ENCODE results near the gene GRAMD1B. TPM values are rescaled to one million over a fixed set of nuclear protein-coding genes. Genes with fewer than 3 reads are reported as not detected.

Gene GRAMD1B
- total RNA-seq, 3 donors from 2014 or later, result 2.0 to 10.2 (median 8.2) TPM

GRCh38 chr11:123559523-123559955 is 129.5 kb downstream of the GRAMD1B start:
- peak overlapping the region; percentile 25 to 56 (median 42) for H3K4me3 ChIP-seq
- peaks cover 6 to 7% of the 10 kb centered on the region in 2 donors for H3K4me1 ChIP-seq
- no peaks in the 10 kb centered on the region for H3K9me3 ChIP-seq
- H3K27me3 ChIP-seq, result no peaks in the 10 kb centered on the region
- no peak for DNase-seq (ENCODE audit: low spot score in 2 of 2)
- intact Hi-C loops (cut with DNase I; ENCODE audit: low total_unique reads), result no loop called here
- no peak overlapping the region for H3K27ac ChIP-seq
- TF ChIP-seq, protein P1, sequence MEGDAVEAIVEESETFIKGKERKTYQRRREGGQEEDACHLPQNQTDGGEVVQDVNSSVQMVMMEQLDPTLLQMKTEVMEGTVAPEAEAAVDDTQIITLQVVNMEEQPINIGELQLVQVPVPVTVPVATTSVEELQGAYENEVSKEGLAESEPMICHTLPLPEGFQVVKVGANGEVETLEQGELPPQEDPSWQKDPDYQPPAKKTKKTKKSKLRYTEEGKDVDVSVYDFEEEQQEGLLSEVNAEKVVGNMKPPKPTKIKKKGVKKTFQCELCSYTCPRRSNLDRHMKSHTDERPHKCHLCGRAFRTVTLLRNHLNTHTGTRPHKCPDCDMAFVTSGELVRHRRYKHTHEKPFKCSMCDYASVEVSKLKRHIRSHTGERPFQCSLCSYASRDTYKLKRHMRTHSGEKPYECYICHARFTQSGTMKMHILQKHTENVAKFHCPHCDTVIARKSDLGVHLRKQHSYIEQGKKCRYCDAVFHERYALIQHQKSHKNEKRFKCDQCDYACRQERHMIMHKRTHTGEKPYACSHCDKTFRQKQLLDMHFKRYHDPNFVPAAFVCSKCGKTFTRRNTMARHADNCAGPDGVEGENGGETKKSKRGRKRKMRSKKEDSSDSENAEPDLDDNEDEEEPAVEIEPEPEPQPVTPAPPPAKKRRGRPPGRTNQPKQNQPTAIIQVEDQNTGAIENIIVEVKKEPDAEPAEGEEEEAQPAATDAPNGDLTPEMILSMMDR (IDR thresholded peaks at IDR 0.05), result no peak
- TF ChIP-seq POLR2A (IDR thresholded peaks at IDR 0.05) (no peak), POLR2AphosphoS5 (IDR thresholded peaks at IDR 0.05) (no peak)
- no peaks in the 10 kb centered on the region for H3K36me3 ChIP-seq

GRCh38 chr11:123560006-123560405 is 129.9 kb downstream of the GRAMD1B start:
- intact Hi-C loops (cut with DNase I; ENCODE audit: low total_unique reads), result no loop called here
- Histone ChIP-seq H3K27ac (peak overlapping the region; percentile 82), H3K4me3 (peak overlapping the region; percentile 25 to 56 (median 42)), H3K27me3 (no peaks in the 10 kb centered on the region), H3K9me3 (no peaks in the 10 kb centered on the region), H3K36me3 (no peaks in the 10 kb centered on the region), H3K4me1 (peaks cover 6 to 7% of the 10 kb centered on the region in 2 donors)
- TF ChIP-seq POLR2AphosphoS5 (IDR thresholded peaks at IDR 0.05) (no peak), POLR2A (IDR thresholded peaks at IDR 0.05) (no peak)
- TF ChIP-seq, protein P1 (IDR thresholded peaks at IDR 0.05), result no peak
- no peak for DNase-seq (ENCODE audit: low spot score in 2 of 2)

DNA sequence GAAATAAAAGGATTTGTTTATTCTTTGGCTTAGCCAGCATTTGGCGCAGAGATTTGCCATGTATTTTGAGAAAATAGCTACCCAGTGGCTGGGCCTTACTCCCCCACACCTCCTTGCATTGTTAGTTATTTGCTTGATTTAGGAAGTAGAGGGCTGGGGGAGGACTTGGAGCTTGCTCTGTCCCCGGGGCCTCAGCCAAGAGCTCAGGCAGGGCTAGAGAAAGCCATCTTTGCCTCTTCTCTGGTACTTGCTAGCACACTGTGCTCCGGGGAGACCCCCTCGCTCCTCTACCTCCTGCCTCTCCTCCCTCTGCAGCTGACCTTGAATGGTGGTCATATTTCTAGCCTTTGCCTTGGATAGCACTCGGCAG is 131.3 kb downstream of the GRAMD1B start:
- no peak for DNase-seq (ENCODE audit: low spot score in 2 of 2)
- Histone ChIP-seq H3K4me3 (no peak overlapping the region), H3K27ac (peak overlapping the region; percentile 82), H3K27me3 (no peaks in the 10 kb centered on the region), H3K4me1 (peaks cover 6 to 7% of the 10 kb centered on the region in 2 donors), H3K9me3 (no peaks in the 10 kb centered on the region), H3K36me3 (no peaks in the 10 kb centered on the region)
- TF ChIP-seq POLR2A (IDR thresholded peaks at IDR 0.05) (no peak), POLR2AphosphoS5 (IDR thresholded peaks at IDR 0.05) (no peak)
- TF ChIP-seq, protein P1 (IDR thresholded peaks at IDR 0.05), result no peak
- intact Hi-C loops (cut with DNase I; ENCODE audit: low total_unique reads), result no loop called here

DNA sequence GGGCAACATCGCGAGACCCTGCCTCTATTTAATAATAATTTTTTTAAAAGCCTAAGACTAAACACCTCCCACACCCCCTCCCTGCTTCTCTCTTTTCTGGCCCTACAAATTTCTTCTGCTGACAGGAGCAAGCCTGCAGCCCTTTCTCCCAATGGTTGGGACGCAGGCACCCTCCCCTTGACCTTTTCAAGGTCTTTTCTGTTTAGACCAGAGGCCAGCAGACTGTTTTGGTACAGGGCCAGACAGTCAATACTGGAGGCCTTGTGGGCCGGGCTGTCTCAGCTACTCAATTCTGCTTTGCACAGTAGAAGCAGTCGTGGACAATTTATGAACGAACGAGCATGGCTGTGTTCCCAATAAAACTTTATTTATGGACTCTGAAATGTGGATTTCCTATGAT is 132.1 kb downstream of the GRAMD1B start:
- DNase-seq (ENCODE audit: low spot score in 2 of 2), result no peak
- Histone ChIP-seq H3K27me3 (no peaks in the 10 kb centered on the region), H3K9me3 (no peaks in the 10 kb centered on the region), H3K4me3 (no peak overlapping the region), H3K27ac (no peak overlapping the region), H3K4me1 (peaks cover 6 to 7% of the 10 kb centered on the region in 2 donors), H3K36me3 (no peaks in the 10 kb centered on the region)
- TF ChIP-seq POLR2AphosphoS5 (IDR thresholded peaks at IDR 0.05), result no peak
- TF ChIP-seq, protein P1 (IDR thresholded peaks at IDR 0.05), result no peak
- no peak for TF ChIP-seq POLR2A (IDR thresholded peaks at IDR 0.05)
- intact Hi-C loops (cut with DNase I; ENCODE audit: low total_unique reads), result no loop called here

DNA sequence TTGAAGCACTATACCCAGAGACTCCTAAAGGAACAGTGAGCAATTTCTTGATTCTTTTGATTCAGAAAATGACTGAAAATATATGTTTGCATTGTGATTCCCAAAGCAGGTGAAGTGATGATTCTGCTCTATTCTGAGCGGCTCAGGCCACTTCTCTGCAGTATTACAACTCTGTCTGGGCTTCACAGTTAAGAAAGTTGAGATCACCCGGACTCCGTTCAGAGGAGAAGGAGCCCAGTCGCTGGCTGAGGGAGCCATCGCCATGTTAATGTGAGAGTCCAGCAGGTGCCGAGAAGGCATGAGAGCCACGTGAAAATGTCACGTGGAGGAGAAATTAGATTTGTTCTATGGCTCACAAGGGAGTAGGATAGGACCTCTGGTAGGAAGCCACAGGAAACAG is 132.8 kb downstream of the GRAMD1B start:
- no peak for TF ChIP-seq POLR2A (IDR thresholded peaks at IDR 0.05)
- TF ChIP-seq, protein P1 (IDR thresholded peaks at IDR 0.05), result no peak
- TF ChIP-seq POLR2AphosphoS5 (IDR thresholded peaks at IDR 0.05), result no peak
- no peaks in the 10 kb centered on the region for H3K36me3 ChIP-seq
- H3K27me3 ChIP-seq, result no peaks in the 10 kb centered on the region
- H3K9me3 ChIP-seq, result no peaks in the 10 kb centered on the region
- no peak overlapping the region for H3K4me3 ChIP-seq
- peaks cover 6 to 7% of the 10 kb centered on the region in 2 donors for H3K4me1 ChIP-seq
- no peak overlapping the region for H3K27ac ChIP-seq
- intact Hi-C loops (cut with DNase I; ENCODE audit: low total_unique reads), result no loop called here
- no peak for DNase-seq (ENCODE audit: low spot score in 2 of 2)

All from breast epithelium (tissue), 4 donors.